Ascending aorta (tissue), 2 donors: ENCODE results near the gene AHNAK. TPM values are rescaled to one million over a fixed set of nuclear protein-coding genes. Genes with fewer than 3 reads are reported as not detected.

Experiments used
- DNase-seq, 2 donors: peaks; one replicate each; pipeline ENCODE4 v3.0.0-alpha.2; 2019; ENCODE audit warnings: low spot score in 2 of 2
- H3K27ac ChIP-seq, 2 donors: fragments of 200-600 bp; sonication (generic); one replicate each; pipeline ENCODE4 v1.5.1; 2016 to 2017; ENCODE audit warnings: mild to moderate bottlenecking in 1 of 2
- H3K27me3 ChIP-seq: fragments of 200-600 bp; sonication (generic); one replicate; pipeline ENCODE4 v1.5.1; 2017
- H3K36me3 ChIP-seq, 2 donors: fragments of 200-600 bp; sonication (generic); one replicate each; pipeline ENCODE4 v1.5.1; 2016
- H3K4me1 ChIP-seq, 2 donors: fragments of 200-600 bp; sonication (generic); one replicate each; pipeline ENCODE4 v1.5.1; 2016 to 2017; ENCODE audit warnings: mild to moderate bottlenecking in 1 of 2
- H3K4me3 ChIP-seq, 2 donors: fragments of 200-600 bp; sonication (generic); one replicate each; pipeline ENCODE4 v1.5.1; 2016 to 2017; ENCODE audit warnings: mild to moderate bottlenecking in 1 of 2
- H3K9me3 ChIP-seq, 2 donors: fragments of 200-600 bp; sonication (generic); one replicate each; pipeline ENCODE4 v1.5.1; 2016
- CTCF ChIP-seq, 3 experiments: fragments of 200-600 bp in 2 of 3; fragments of 450-650 bp in 1 of 3; sonication (generic) in 2 of 3; IDR thresholded peaks; one replicate each; pipeline ENCODE4 v1.5.1; 2016 to 2019; ENCODE audit warnings: antibody characterized with exemption in 3 of 3, mild to moderate bottlenecking in 1 of 3, moderate library complexity in 1 of 3
- intact Hi-C: fragments of 100-400 bp; cut with DNase I; formaldehyde crosslinking; loops from one replicate; pipeline ENCODE4 v1.15.1; 2023
- total RNA-seq: library from RNA; depleted of rRNA; stranded (reverse); fragments of >200 nt; gene quantifications from one replicate; pipeline ENCODE4 v1.1.0, GENCODE V29; 2016

The AHNAK gene
- total RNA-seq, 1 donor from 2014 or later: 718 TPM

GRCh38 chr11:62505059-62505439 lies 41.6 kb downstream of the AHNAK start:
- DNase-seq: no peak
- no peak for TF ChIP-seq CTCF (IDR thresholded peaks at IDR 0.05)
- Histone ChIP-seq H3K27me3 (no peaks in the 10 kb centered on the region), H3K4me3 (peak overlapping the region; percentile 51 to 65), H3K27ac (no peak overlapping the region), H3K9me3 (no peaks in the 10 kb centered on the region), H3K4me1 (peaks cover 0 to 35% of the 10 kb centered on the region in 2 donors), H3K36me3 (no peaks in the 10 kb centered on the region)
- intact Hi-C loops: loop anchor here (5.0 kb wide), 1 partner anchor 63 kb away; no protein-coding TSS in a partner anchor

- Histone ChIP-seq H3K4me1 (peaks cover 0 to 34% of the 10 kb centered on the region in 2 donors), H3K36me3 (no peaks in the 10 kb centered on the region), H3K27ac (no peak overlapping the region), H3K27me3 (no peaks in the 10 kb centered on the region), H3K4me3 (peak overlapping the region in 1 of 2 donors; percentile 51), H3K9me3 (no peaks in the 10 kb centered on the region)
- no peak for DNase-seq
- intact Hi-C loops: no loop called here
- no peak for TF ChIP-seq CTCF (IDR thresholded peaks at IDR 0.05)
Observed at GRCh38 chr11:62504158-62504973, 42.2 kb downstream of the AHNAK start.

- Histone ChIP-seq H3K9me3 (no peaks in the 10 kb centered on the region), H3K27me3 (no peaks in the 10 kb centered on the region), H3K4me1 (peaks cover 0 to 28% of the 10 kb centered on the region in 2 donors), H3K4me3 (peak overlapping the region in 1 of 2 donors; percentile 17), H3K36me3 (no peaks in the 10 kb centered on the region), H3K27ac (peak overlapping the region; percentile 47 to 57)
- no peak for TF ChIP-seq CTCF (IDR thresholded peaks at IDR 0.05)
- intact Hi-C loops: no loop called here
- no peak for DNase-seq
Observed at GRCh38 chr11:62502030-62502730, 44.4 kb downstream of the AHNAK start.

- Histone ChIP-seq H3K36me3 (no peaks in the 10 kb centered on the region), H3K27ac (peak overlapping the region; percentile 47 to 57), H3K27me3 (no peaks in the 10 kb centered on the region), H3K4me3 (peak overlapping the region in 1 of 2 donors; percentile 17), H3K9me3 (no peaks in the 10 kb centered on the region), H3K4me1 (peaks cover 0 to 24% of the 10 kb centered on the region in 2 donors)
- no peak for DNase-seq
- intact Hi-C loops: no loop called here
- no peak for TF ChIP-seq CTCF (IDR thresholded peaks at IDR 0.05)
Observed at GRCh38 chr11:62501432-62501891, 45.1 kb downstream of the AHNAK start.

- Histone ChIP-seq H3K27ac (no peak overlapping the region), H3K4me3 (no peak overlapping the region), H3K4me1 (peaks cover 0 to 21% of the 10 kb centered on the region in 2 donors), H3K36me3 (no peaks in the 10 kb centered on the region), H3K9me3 (no peaks in the 10 kb centered on the region), H3K27me3 (no peaks in the 10 kb centered on the region)
- no peak for TF ChIP-seq CTCF (IDR thresholded peaks at IDR 0.05)
- intact Hi-C loops: no loop called here
- no peak for DNase-seq
Observed at GRCh38 chr11:62500650-62501030, 46.0 kb downstream of the AHNAK start.
